Progenitor cell of endocrine pancreas (in vitro differentiated cells): ENCODE data around the gene TMEM9. TPM values are rescaled to one million over a fixed set of nuclear protein-coding genes. Genes with fewer than 3 reads are reported as not detected.

Source experiments
- DNase-seq: peaks from one replicate; pipeline ENCODE4 v3.0.0; 2021; ENCODE audit warnings: low spot score; ENCODE audit not compliant: unreplicated experiment
- H3K27ac Mint-ChIP-seq: 2 replicates; pipeline ENCODE4 v1.8.0; 2021; ENCODE audit warnings: mild to moderate bottlenecking, moderate library complexity, mixed read lengths
- H3K27me3 Mint-ChIP-seq: 2 replicates; pipeline ENCODE4 v1.8.0; 2021; ENCODE audit warnings: mixed read lengths
- H3K36me3 Mint-ChIP-seq: 2 replicates; pipeline ENCODE4 v1.8.0; 2022; ENCODE audit warnings: mixed read lengths; ENCODE audit not compliant: insufficient read depth
- H3K4me1 Mint-ChIP-seq: 2 replicates; pipeline ENCODE4 v1.8.0; 2021; ENCODE audit warnings: low read depth, mixed read lengths
- H3K4me3 Mint-ChIP-seq: 2 replicates; pipeline ENCODE4 v1.8.0; 2021; ENCODE audit warnings: low read depth, mild to moderate bottlenecking, moderate library complexity, mixed read lengths
- H3K9me3 Mint-ChIP-seq: 2 replicates; pipeline ENCODE4 v1.8.0; 2021; ENCODE audit warnings: low read depth, mixed read lengths
- CTCF ChIP-seq: fragments of 200-600 bp; sonication (generic); IDR thresholded peaks from one replicate; pipeline ENCODE4 v1.5.0; 2021; ENCODE audit warnings: antibody characterized with exemption, mild to moderate bottlenecking; ENCODE audit not compliant: unreplicated experiment
- total RNA-seq: library from RNA; stranded (reverse); gene quantifications from 2 replicates; pipeline ENCODE4 v1.2.1, GENCODE V29; 2021

The TMEM9 gene
- total RNA-seq, 1 donor from 2014 or later, result 146 TPM

DNA sequence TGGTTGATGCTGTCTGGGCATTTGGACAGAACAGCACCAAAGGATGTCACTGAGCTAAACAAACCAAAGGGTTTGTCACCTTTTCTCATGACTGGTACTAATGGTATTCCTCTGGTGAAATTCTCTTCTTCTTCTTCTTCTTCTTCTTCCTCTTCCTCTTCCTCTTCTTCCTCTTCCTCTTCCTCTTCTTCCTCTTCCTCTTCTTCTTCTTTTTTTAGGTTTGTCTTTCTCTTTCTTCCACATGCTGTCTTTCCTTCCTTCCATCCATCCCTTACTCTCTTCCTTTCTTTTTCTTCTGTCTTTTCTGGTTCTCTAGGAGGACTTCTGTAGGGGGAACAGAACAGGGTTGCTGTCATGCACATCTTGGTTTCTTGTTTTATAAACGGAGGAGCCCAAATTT is 27.0 kb upstream of the TMEM9 start:
- Mint-ChIP-seq H3K36me3 (no peaks in the 10 kb centered on the region), H3K27ac (no peak overlapping the region), H3K4me1 (peaks cover 11% of the 10 kb centered on the region), H3K27me3 (peaks cover 27% of the 10 kb centered on the region), H3K9me3 (peaks cover 7% of the 10 kb centered on the region), H3K4me3 (no peak overlapping the region)
- no peak for DNase-seq
- TF ChIP-seq CTCF, result no peak

GRCh38 chr1:201180901-201181300 is 26.6 kb upstream of the TMEM9 start:
- no peak for TF ChIP-seq CTCF
- H3K4me1 Mint-ChIP-seq, result peaks cover 11% of the 10 kb centered on the region
- no peak overlapping the region for H3K27ac Mint-ChIP-seq
- H3K27me3 Mint-ChIP-seq, result peaks cover 27% of the 10 kb centered on the region
- H3K9me3 Mint-ChIP-seq, result peaks cover 7% of the 10 kb centered on the region
- H3K36me3 Mint-ChIP-seq, result no peaks in the 10 kb centered on the region
- DNase-seq, result no peak
- H3K4me3 Mint-ChIP-seq, result no peak overlapping the region

DNA sequence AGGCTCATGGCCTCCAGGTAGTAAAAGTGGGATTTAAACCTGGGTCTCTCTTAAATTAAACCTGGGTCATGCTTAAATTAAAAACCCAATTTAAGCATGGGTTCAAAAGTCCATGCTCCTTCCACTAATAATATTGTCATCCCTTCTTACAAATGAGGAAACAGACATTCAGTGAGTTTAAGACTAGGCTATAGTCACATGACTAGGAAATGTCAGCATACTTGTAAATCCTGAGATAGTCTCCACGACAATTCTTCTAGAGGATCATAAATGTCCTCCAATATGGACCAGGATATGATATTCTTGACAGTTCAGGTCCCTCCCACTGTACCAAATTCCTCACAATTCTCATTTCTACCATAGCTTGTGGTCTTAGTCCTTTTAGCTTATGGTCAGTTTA is 25.9 kb upstream of the TMEM9 start:
- Mint-ChIP-seq H3K27me3 (peaks cover 27% of the 10 kb centered on the region), H3K36me3 (no peaks in the 10 kb centered on the region), H3K4me3 (no peak overlapping the region), H3K9me3 (peaks cover 7% of the 10 kb centered on the region), H3K27ac (no peak overlapping the region), H3K4me1 (peaks cover 13% of the 10 kb centered on the region)
- TF ChIP-seq CTCF, result no peak
- no peak for DNase-seq

DNA sequence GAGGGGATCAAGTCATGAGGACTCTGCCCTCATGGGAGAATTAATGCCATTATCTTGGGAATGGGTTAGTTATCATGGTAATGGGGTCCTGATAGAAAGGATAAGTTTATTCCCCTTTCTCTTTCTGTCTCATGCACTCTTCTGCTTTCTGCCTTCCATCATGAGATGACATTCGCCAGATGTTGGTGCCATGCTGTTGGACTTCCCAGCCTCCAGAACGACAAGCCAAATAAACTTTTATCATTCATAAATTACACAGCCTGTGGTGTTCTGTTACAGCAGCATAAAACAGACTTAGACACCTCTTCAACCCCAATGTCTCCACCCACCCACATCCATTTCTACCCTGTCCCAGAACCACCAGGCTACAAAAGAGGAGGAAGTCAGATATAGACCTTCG is 24.4 kb upstream of the TMEM9 start:
- TF ChIP-seq CTCF, result no peak
- Mint-ChIP-seq H3K4me1 (peaks cover 18% of the 10 kb centered on the region), H3K27ac (no peak overlapping the region), H3K27me3 (peaks cover 24% of the 10 kb centered on the region), H3K36me3 (no peaks in the 10 kb centered on the region), H3K4me3 (no peak overlapping the region), H3K9me3 (peaks cover 7% of the 10 kb centered on the region)
- no peak for DNase-seq

DNA sequence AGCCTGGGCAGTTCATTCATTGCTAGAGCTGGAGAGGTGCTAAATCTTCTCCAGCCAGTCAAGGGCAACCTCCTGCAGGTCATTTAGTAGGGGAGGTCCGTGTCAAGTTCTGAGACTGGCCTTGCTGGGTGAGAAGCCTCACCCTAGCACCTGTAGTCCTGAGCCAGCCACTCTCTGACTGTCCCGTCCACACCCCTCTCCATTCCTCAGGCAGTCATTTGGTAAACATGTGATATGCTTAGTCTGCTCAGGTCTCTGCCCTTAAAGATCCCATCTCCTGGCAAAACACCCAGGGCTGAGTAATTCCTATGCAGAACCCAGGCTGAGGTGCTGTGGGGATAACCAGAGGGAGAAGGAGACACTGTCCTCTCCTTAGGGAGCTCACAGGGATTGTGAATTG is 22.7 kb upstream of the TMEM9 start:
- no peak overlapping the region for H3K27ac Mint-ChIP-seq
- H3K4me1 Mint-ChIP-seq, result peaks cover 33% of the 10 kb centered on the region
- H3K36me3 Mint-ChIP-seq, result no peaks in the 10 kb centered on the region
- TF ChIP-seq CTCF, result no peak
- peaks cover 7% of the 10 kb centered on the region for H3K9me3 Mint-ChIP-seq
- DNase-seq, result no peak
- no peak overlapping the region for H3K4me3 Mint-ChIP-seq
- peaks cover 19% of the 10 kb centered on the region for H3K27me3 Mint-ChIP-seq
